H1 (cell line): ENCODE results near the gene ACSL6. TPM values are rescaled to one million over a fixed set of nuclear protein-coding genes. Genes with fewer than 3 reads are reported as not detected.

Experiments
- BRCA1 ChIP-seq: IDR thresholded peaks from 2 replicates; pipeline ENCODE4 v1.6.1; 2012; ENCODE audit warnings: low read depth, low read length, improper control_type of control experiment
- CTCF ChIP-seq, 3 experiments: IDR thresholded peaks; 1 replicate in 2 of 3; 2 replicates in 1 of 3; pipeline versions ENCODE4 v1.5.1 to v1.6.1; 2011; ENCODE audit warnings: low read length in 3 of 3, mild to moderate bottlenecking in 3 of 3, inconsistent platforms in 2 of 3, low read depth in 1 of 3, moderate library complexity in 1 of 3; ENCODE audit not compliant: insufficient read depth in 1 of 3; ENCODE audit errors: control extremely low read depth in 1 of 3
- SP1 ChIP-seq: IDR thresholded peaks from 2 replicates; pipeline ENCODE4 v1.6.1; 2011; ENCODE audit warnings: low read depth, low read length
- TAF1 ChIP-seq: IDR thresholded peaks from 2 replicates; pipeline ENCODE4 v1.6.1; 2011; ENCODE audit warnings: mild to moderate bottlenecking, low read depth, low read length
- polyA plus RNA-seq, 7 experiments: library from polyadenylated mRNA; depleted of rRNA in 3 of 7; stranded (reverse) in 5 of 7; unstranded in 2 of 7; fragments of >200 nt in 5 of 7; fragments of 200-250 nt in 2 of 7; gene quantifications; 1 replicate in 5 of 7; 2 replicates in 1 of 7; 4 replicates in 1 of 7; pipeline versions ENCODE4 v1.2.1 to v1.2.3, GENCODE V29; 2011 to 2013; ENCODE audit warnings: missing spikeins in 2 of 7, mixed read lengths in 2 of 7
- total RNA-seq: library from RNA; stranded (reverse); fragmentation: NEBNext Ultra II Directional; extraction: Animal tissue kit (Norgen Biotek cat#: 25700); gene quantifications from 2 replicates; pipeline ENCODE4 v1.2.1, GENCODE V29; 2021
- TF ChIP-seq, protein P1 (sequence below): fragments of 300-600 bp; sonication (generic); IDR thresholded peaks from 2 replicates; pipeline ENCODE4 v1.7.1; 2012; ENCODE audit warnings: low read length, moderate library complexity, mild to moderate bottlenecking, inconsistent platforms; ENCODE audit not compliant: insufficient replicate concordance

Gene ACSL6
- total and polyA plus RNA-seq, 2 of the 8 experiments (the other 6 are each of a cell fraction or from before 2014, with no cell fraction given): 2.3 to 2.4 TPM

- TF ChIP-seq, protein P1, sequence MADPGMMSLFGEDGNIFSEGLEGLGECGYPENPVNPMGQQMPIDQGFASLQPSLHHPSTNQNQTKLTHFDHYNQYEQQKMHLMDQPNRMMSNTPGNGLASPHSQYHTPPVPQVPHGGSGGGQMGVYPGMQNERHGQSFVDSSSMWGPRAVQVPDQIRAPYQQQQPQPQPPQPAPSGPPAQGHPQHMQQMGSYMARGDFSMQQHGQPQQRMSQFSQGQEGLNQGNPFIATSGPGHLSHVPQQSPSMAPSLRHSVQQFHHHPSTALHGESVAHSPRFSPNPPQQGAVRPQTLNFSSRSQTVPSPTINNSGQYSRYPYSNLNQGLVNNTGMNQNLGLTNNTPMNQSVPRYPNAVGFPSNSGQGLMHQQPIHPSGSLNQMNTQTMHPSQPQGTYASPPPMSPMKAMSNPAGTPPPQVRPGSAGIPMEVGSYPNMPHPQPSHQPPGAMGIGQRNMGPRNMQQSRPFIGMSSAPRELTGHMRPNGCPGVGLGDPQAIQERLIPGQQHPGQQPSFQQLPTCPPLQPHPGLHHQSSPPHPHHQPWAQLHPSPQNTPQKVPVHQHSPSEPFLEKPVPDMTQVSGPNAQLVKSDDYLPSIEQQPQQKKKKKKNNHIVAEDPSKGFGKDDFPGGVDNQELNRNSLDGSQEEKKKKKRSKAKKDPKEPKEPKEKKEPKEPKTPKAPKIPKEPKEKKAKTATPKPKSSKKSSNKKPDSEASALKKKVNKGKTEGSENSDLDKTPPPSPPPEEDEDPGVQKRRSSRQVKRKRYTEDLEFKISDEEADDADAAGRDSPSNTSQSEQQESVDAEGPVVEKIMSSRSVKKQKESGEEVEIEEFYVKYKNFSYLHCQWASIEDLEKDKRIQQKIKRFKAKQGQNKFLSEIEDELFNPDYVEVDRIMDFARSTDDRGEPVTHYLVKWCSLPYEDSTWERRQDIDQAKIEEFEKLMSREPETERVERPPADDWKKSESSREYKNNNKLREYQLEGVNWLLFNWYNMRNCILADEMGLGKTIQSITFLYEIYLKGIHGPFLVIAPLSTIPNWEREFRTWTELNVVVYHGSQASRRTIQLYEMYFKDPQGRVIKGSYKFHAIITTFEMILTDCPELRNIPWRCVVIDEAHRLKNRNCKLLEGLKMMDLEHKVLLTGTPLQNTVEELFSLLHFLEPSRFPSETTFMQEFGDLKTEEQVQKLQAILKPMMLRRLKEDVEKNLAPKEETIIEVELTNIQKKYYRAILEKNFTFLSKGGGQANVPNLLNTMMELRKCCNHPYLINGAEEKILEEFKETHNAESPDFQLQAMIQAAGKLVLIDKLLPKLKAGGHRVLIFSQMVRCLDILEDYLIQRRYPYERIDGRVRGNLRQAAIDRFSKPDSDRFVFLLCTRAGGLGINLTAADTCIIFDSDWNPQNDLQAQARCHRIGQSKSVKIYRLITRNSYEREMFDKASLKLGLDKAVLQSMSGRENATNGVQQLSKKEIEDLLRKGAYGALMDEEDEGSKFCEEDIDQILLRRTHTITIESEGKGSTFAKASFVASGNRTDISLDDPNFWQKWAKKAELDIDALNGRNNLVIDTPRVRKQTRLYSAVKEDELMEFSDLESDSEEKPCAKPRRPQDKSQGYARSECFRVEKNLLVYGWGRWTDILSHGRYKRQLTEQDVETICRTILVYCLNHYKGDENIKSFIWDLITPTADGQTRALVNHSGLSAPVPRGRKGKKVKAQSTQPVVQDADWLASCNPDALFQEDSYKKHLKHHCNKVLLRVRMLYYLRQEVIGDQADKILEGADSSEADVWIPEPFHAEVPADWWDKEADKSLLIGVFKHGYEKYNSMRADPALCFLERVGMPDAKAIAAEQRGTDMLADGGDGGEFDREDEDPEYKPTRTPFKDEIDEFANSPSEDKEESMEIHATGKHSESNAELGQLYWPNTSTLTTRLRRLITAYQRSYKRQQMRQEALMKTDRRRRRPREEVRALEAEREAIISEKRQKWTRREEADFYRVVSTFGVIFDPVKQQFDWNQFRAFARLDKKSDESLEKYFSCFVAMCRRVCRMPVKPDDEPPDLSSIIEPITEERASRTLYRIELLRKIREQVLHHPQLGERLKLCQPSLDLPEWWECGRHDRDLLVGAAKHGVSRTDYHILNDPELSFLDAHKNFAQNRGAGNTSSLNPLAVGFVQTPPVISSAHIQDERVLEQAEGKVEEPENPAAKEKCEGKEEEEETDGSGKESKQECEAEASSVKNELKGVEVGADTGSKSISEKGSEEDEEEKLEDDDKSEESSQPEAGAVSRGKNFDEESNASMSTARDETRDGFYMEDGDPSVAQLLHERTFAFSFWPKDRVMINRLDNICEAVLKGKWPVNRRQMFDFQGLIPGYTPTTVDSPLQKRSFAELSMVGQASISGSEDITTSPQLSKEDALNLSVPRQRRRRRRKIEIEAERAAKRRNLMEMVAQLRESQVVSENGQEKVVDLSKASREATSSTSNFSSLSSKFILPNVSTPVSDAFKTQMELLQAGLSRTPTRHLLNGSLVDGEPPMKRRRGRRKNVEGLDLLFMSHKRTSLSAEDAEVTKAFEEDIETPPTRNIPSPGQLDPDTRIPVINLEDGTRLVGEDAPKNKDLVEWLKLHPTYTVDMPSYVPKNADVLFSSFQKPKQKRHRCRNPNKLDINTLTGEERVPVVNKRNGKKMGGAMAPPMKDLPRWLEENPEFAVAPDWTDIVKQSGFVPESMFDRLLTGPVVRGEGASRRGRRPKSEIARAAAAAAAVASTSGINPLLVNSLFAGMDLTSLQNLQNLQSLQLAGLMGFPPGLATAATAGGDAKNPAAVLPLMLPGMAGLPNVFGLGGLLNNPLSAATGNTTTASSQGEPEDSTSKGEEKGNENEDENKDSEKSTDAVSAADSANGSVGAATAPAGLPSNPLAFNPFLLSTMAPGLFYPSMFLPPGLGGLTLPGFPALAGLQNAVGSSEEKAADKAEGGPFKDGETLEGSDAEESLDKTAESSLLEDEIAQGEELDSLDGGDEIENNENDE: no peak
- TF ChIP-seq CTCF (IDR thresholded peaks at IDR 0.05; ENCODE audit: control extremely low read depth in 1 of 3, insufficient read depth in 1 of 3, low read depth in 1 of 3, low read length in 3 of 3) (no peak), BRCA1 (no peak), TAF1 (no peak), SP1 (no peak)
Observed at GRCh38 chr5:132055808-132056609, 44.6 kb upstream of the ACSL6 start (continued).
